CD4-positive, alpha-beta T cell (primary cell): ENCODE data around the gene WFIKKN2. TPM values are rescaled to one million over a fixed set of nuclear protein-coding genes. Genes with fewer than 3 reads are reported as not detected.

Experiments used
- ATAC-seq: fragments of 200-7000 bp; cut with Tn5 transposase; one replicate; pipeline ENCODE4 v1.10.0; 2022; ENCODE audit warnings: mild to moderate bottlenecking; ENCODE audit not compliant: poor library complexity
- CTCF ChIA-PET: fragments of 350-600 bp; sonication (Branson Sonifier 250); formaldehyde crosslinking; loops from one replicate; lab custom pipeline; 2021; ENCODE audit warnings: antibody characterized with exemption, inconsistent platforms; lab: Charles Lee
- POLR2A ChIA-PET: fragments of 350-600 bp; sonication (Branson Sonifier 250); formaldehyde crosslinking; loops from one replicate; lab custom pipeline; 2021; ENCODE audit warnings: antibody characterized with exemption, inconsistent platforms; lab: Charles Lee
- DNase-seq, 14 experiments: peaks; one replicate each; pipeline ENCODE4 v3.0.0-alpha.2; 2013 to 2020; ENCODE audit warnings: mixed read lengths in 2 of 14
- H3K27ac ChIP-seq, 2 donors: one replicate each; pipeline versions ENCODE4 v1.5.1 to v1.7.0; 2013; ENCODE audit warnings: low read length in 2 of 2, low read depth in 1 of 2, mild to moderate bottlenecking in 1 of 2
- H3K27me3 ChIP-seq, 2 experiments: 1 replicate in 1 of 2; 2 replicates in 1 of 2; pipeline versions ENCODE4 v1.6.1 to v1.7.0; 2013; ENCODE audit warnings: low read length in 2 of 2, control low read depth in 1 of 2, mild to moderate bottlenecking in 1 of 2, moderate library complexity in 1 of 2; ENCODE audit not compliant: insufficient read depth in 2 of 2, control insufficient read depth in 1 of 2
- H3K36me3 ChIP-seq: one replicate; pipeline ENCODE4 v1.6.1; 2013; ENCODE audit warnings: low read length, control low read depth; ENCODE audit not compliant: insufficient read depth
- H3K4me1 ChIP-seq: one replicate; pipeline ENCODE4 v1.6.1; 2013; ENCODE audit warnings: low read length, control low read depth; ENCODE audit not compliant: insufficient read depth
- H3K4me3 ChIP-seq: one replicate; pipeline ENCODE4 v1.5.1; 2013; ENCODE audit warnings: mild to moderate bottlenecking, low read length, moderate library complexity
- H3K9me3 ChIP-seq, 2 experiments: 1 replicate in 1 of 2; 2 replicates in 1 of 2; pipeline versions ENCODE4 v1.6.1 to v1.7.0; 2013; ENCODE audit warnings: low read length in 2 of 2, mild to moderate bottlenecking in 2 of 2, control low read depth in 1 of 2, moderate library complexity in 1 of 2; ENCODE audit not compliant: control insufficient read depth in 1 of 2, insufficient read depth in 1 of 2
- H3K27ac Mint-ChIP-seq: one replicate; pipeline ENCODE4 v1.8.0; 2020; ENCODE audit warnings: mixed read lengths
- H3K27me3 Mint-ChIP-seq: one replicate; pipeline ENCODE4 v1.8.0; 2021; ENCODE audit warnings: mixed read lengths
- H3K36me3 Mint-ChIP-seq: one replicate; pipeline ENCODE4 v1.8.0; 2021; ENCODE audit warnings: low read depth, mixed read lengths
- H3K4me1 Mint-ChIP-seq: one replicate; pipeline ENCODE4 v1.8.0; 2021; ENCODE audit warnings: low read depth, mixed read lengths
- H3K4me3 Mint-ChIP-seq: one replicate; pipeline ENCODE4 v1.8.0; 2020; ENCODE audit warnings: mild to moderate bottlenecking, mixed read lengths
- H3K9me3 Mint-ChIP-seq: one replicate; pipeline ENCODE4 v1.8.0; 2020; ENCODE audit warnings: mixed read lengths
- CTCF ChIP-seq: fragments of 200-600 bp; IDR thresholded peaks from one replicate; pipeline ENCODE4 v1.8.0; 2022; ENCODE audit warnings: antibody characterized with exemption, mild to moderate bottlenecking
- intact Hi-C, 2 experiments: fragments of 100-400 bp; cut with DNase I in 1 of 2; cut with micrococcal nuclease in 1 of 2; formaldehyde crosslinking; loops; one replicate each; pipeline versions ENCODE4 v1.15.1 to v1.9.0; 2023 to 2025; cut with DNase I, micrococcal nuclease
- total RNA-seq, 174 experiments: library from RNA in 2 of 174; stranded (reverse) in 2 of 174; gene quantifications; one replicate each; pipeline ENCODE4 v1.2.3 and lab custom pipeline; 2021 to 2026

WFIKKN2 gene
- total RNA-seq, 2 experiments from 2014 or later: not detected

GRCh38 chr17:50816271-50816670, 19.1 kb upstream of the WFIKKN2 start:
- H3K36me3 Mint-ChIP-seq: no peaks in the 10 kb centered on the region
- no peak overlapping the region for H3K4me3 Mint-ChIP-seq
- no peak for TF ChIP-seq CTCF
- DNase-seq (no peak), ATAC-seq (no peak)
- H3K9me3 Mint-ChIP-seq: no peaks in the 10 kb centered on the region
- no peak overlapping the region for H3K27ac Mint-ChIP-seq
- peaks cover 20% of the 10 kb centered on the region for H3K27me3 Mint-ChIP-seq
- H3K27ac ChIP-seq: no peak overlapping the region
- peaks cover 0 to 3% of the 10 kb centered on the region in 2 experiments for H3K9me3 ChIP-seq
- POLR2A ChIA-PET: no interaction called here
- H3K36me3 ChIP-seq: no peaks in the 10 kb centered on the region
- intact Hi-C loops: no loop called here
- no peaks in the 10 kb centered on the region for H3K4me1 Mint-ChIP-seq
- CTCF ChIA-PET: no interaction called here
- H3K4me1 ChIP-seq: peaks cover 8% of the 10 kb centered on the region
- H3K27me3 ChIP-seq: peaks cover 4 to 6% of the 10 kb centered on the region in 2 experiments
- no peak overlapping the region for H3K4me3 ChIP-seq

GRCh38 chr17:50816771-50817751, 18.3 kb upstream of the WFIKKN2 start:
- no peak overlapping the region for H3K27ac Mint-ChIP-seq
- POLR2A ChIA-PET: no interaction called here
- peak; percentile 85 for TF ChIP-seq CTCF
- CTCF ChIA-PET: no interaction called here
- no peak overlapping the region for H3K4me3 Mint-ChIP-seq
- peak; percentile 30 to 77 (median 53) for DNase-seq
- Histone ChIP-seq H3K27ac (no peak overlapping the region), H3K27me3 (peaks cover 4 to 6% of the 10 kb centered on the region in 2 experiments), H3K36me3 (no peaks in the 10 kb centered on the region), H3K4me1 (peaks cover 8% of the 10 kb centered on the region), H3K9me3 (peaks cover 0 to 3% of the 10 kb centered on the region in 2 experiments), H3K4me3 (no peak overlapping the region)
- peak; percentile 66 for ATAC-seq
- no peaks in the 10 kb centered on the region for H3K36me3 Mint-ChIP-seq
- intact Hi-C loops: loop anchor here in 1 of 2 experiments (1.0 kb wide), 1 partner anchor 139 kb away; no protein-coding TSS in a partner anchor
- no peaks in the 10 kb centered on the region for H3K4me1 Mint-ChIP-seq
- H3K9me3 Mint-ChIP-seq: no peaks in the 10 kb centered on the region
- peaks cover 25% of the 10 kb centered on the region for H3K27me3 Mint-ChIP-seq

- no peak for ATAC-seq
- no peak overlapping the region for H3K4me3 Mint-ChIP-seq
These were observed 17.5 kb upstream of the WFIKKN2 start for GRCh38 chr17:50817838-50818237.

More at GRCh38 chr17:50817838-50818237, 17.5 kb upstream of the WFIKKN2 start:
- ChIA-PET CTCF (no interaction called here), POLR2A (no interaction called here)
- Histone ChIP-seq H3K36me3 (no peaks in the 10 kb centered on the region), H3K4me1 (peaks cover 8% of the 10 kb centered on the region), H3K9me3 (peaks cover 0 to 3% of the 10 kb centered on the region in 2 experiments), H3K4me3 (no peak overlapping the region), H3K27ac (no peak overlapping the region), H3K27me3 (peaks cover 4 to 6% of the 10 kb centered on the region in 2 experiments)
- DNase-seq: no peak
- Mint-ChIP-seq H3K4me1 (no peaks in the 10 kb centered on the region), H3K27ac (no peak overlapping the region), H3K27me3 (peaks cover 25% of the 10 kb centered on the region), H3K9me3 (no peaks in the 10 kb centered on the region), H3K36me3 (no peaks in the 10 kb centered on the region)
- intact Hi-C loops: loop anchor here in 1 of 2 experiments (1.0 kb wide), 1 partner anchor 138 kb away; no protein-coding TSS in a partner anchor
- TF ChIP-seq CTCF: no peak
